GM23338 (cell line): Measurements from ENCODE around the gene HEATR1. TPM values are rescaled to one million over a fixed set of nuclear protein-coding genes. Genes with fewer than 3 reads are reported as not detected.

Experiments
- ATAC-seq: fragments of 200-7000 bp; cut with Tn5 transposase; 3 replicates; pipeline ENCODE4 v1.9.1; 2020
- DNase-seq: peaks from one replicate; pipeline ENCODE4 v3.0.0-alpha.2; 2015; ENCODE audit warnings: low spot score
- H2AFZ ChIP-seq: fragments of 200-600 bp; sonication (generic); 2 replicates; pipeline ENCODE4 v1.8.0; 2016; ENCODE audit warnings: antibody characterized with exemption, mild to moderate bottlenecking, moderate library complexity
- H3F3A ChIP-seq: fragments of 200-600 bp; sonication (generic); replicated peaks from 2 replicates; pipeline ENCODE4 v1.8.0; 2017; ENCODE audit warnings: antibody characterized with exemption, mixed run types, low read depth
- H3K27ac ChIP-seq: fragments of 200-600 bp; sonication (generic); 2 replicates; pipeline ENCODE4 v1.6.1; 2016; ENCODE audit warnings: low read depth
- H3K27me3 ChIP-seq: fragments of 200-600 bp; sonication (generic); 2 replicates; pipeline ENCODE4 v1.8.0; 2016; ENCODE audit warnings: mild to moderate bottlenecking, mixed run types, moderate library complexity; ENCODE audit not compliant: insufficient read depth
- H3K36me3 ChIP-seq: fragments of 200-600 bp; sonication (generic); 2 replicates; pipeline ENCODE4 v1.8.0; 2016; ENCODE audit warnings: mild to moderate bottlenecking; ENCODE audit not compliant: insufficient read depth
- H3K4me1 ChIP-seq: fragments of 200-600 bp; sonication (generic); 2 replicates; pipeline ENCODE4 v1.8.0; 2016; ENCODE audit warnings: mild to moderate bottlenecking, moderate library complexity; ENCODE audit not compliant: insufficient read depth
- H3K4me2 ChIP-seq: fragments of 200-600 bp; sonication (generic); 2 replicates; pipeline ENCODE4 v1.7.1; 2017; ENCODE audit warnings: mixed run types
- H3K4me3 ChIP-seq: fragments of 200-600 bp; sonication (generic); 2 replicates; pipeline ENCODE4 v1.6.1; 2016; ENCODE audit warnings: mixed run types
- H3K79me2 ChIP-seq: fragments of 200-600 bp; sonication (generic); replicated peaks from 2 replicates; pipeline ENCODE4 v1.8.0; 2017; ENCODE audit warnings: mild to moderate bottlenecking; ENCODE audit not compliant: insufficient read depth
- H3K9me2 ChIP-seq: fragments of 200-600 bp; sonication (generic); 2 replicates; pipeline ENCODE4 v1.8.0; 2017; ENCODE audit not compliant: insufficient read depth
- H4K20me1 ChIP-seq: fragments of 200-600 bp; sonication (generic); replicated peaks from 2 replicates; pipeline ENCODE4 v1.8.0; 2017; ENCODE audit warnings: mild to moderate bottlenecking; ENCODE audit not compliant: insufficient read depth
- H3K27ac Mint-ChIP-seq: 2 replicates; pipeline ENCODE4 v1.8.0; 2020; ENCODE audit warnings: inconsistent platforms, mild to moderate bottlenecking, moderate library complexity, mixed read lengths
- H3K27me3 Mint-ChIP-seq: 3 replicates; pipeline ENCODE4 v1.8.0; 2022; ENCODE audit warnings: low read depth, mild to moderate bottlenecking, moderate library complexity, mixed read lengths, inconsistent platforms; ENCODE audit not compliant: insufficient read depth, poor library complexity
- H3K36me3 Mint-ChIP-seq: 3 replicates; pipeline ENCODE4 v1.8.0; 2021; ENCODE audit warnings: low read depth, mild to moderate bottlenecking, inconsistent platforms, moderate library complexity, mixed read lengths
- H3K4me1 Mint-ChIP-seq: 3 replicates; pipeline ENCODE4 v1.8.0; 2020; ENCODE audit warnings: mild to moderate bottlenecking, inconsistent platforms, mixed read lengths
- H3K4me3 Mint-ChIP-seq: 3 replicates; pipeline ENCODE4 v1.8.0; 2021; ENCODE audit warnings: moderate library complexity, mild to moderate bottlenecking, inconsistent platforms, mixed read lengths
- H3K9me3 Mint-ChIP-seq: 3 replicates; pipeline ENCODE4 v1.8.0; 2020; ENCODE audit warnings: moderate library complexity, mild to moderate bottlenecking, inconsistent platforms, mixed read lengths
- CTCF ChIP-seq, 2 experiments: fragments of 200-600 bp in 1 of 2; sonication (generic) in 1 of 2; conservative IDR thresholded peaks; 2 replicates each; pipeline versions ENCODE4 v1.5.1 to v1.6.1; 2016 to 2017; ENCODE audit warnings: antibody characterized with exemption in 2 of 2, low read depth in 2 of 2, mild to moderate bottlenecking in 2 of 2, moderate library complexity in 1 of 2
- EZH2phosphoT487 ChIP-seq: fragments of 200-600 bp; sonication (generic); IDR thresholded peaks from one replicate; pipeline ENCODE4 v1.8.1; 2018; ENCODE audit warnings: antibody characterized with exemption; ENCODE audit not compliant: unreplicated experiment
- JUNB ChIP-seq: IDR thresholded peaks from one replicate; pipeline ENCODE4 v1.6.1; 2016; ENCODE audit warnings: antibody characterized with exemption; ENCODE audit not compliant: unreplicated experiment
- REST ChIP-seq: IDR thresholded peaks from one replicate; pipeline ENCODE4 v1.6.1; 2018; ENCODE audit warnings: antibody characterized with exemption; ENCODE audit not compliant: unreplicated experiment
- STAT1 ChIP-seq: IDR thresholded peaks from one replicate; pipeline ENCODE4 v1.6.1; 2016; ENCODE audit warnings: antibody characterized with exemption; ENCODE audit not compliant: unreplicated experiment
- ZNF331 ChIP-seq: fragments of 250-450 bp; sonication (Bioruptor Pico); IDR thresholded peaks from 2 replicates; pipeline ENCODE4 v1.5.0; 2020; ENCODE audit warnings: low read depth, mild to moderate bottlenecking, moderate library complexity
- ZNF462 ChIP-seq: fragments of 250-450 bp; sonication (Bioruptor Pico); IDR thresholded peaks from 2 replicates; pipeline ENCODE4 v1.5.0; 2020; ENCODE audit warnings: mild to moderate bottlenecking, moderate library complexity
- polyA plus RNA-seq: library from polyadenylated mRNA; unstranded; fragments of >200 nt; fragmentation: Nextera tagmentation; extraction: Ambion mirVana; gene quantifications from 2 replicates; pipeline ENCODE4 v1.2.1, GENCODE V29; 2016
- total RNA-seq: library from RNA; depleted of rRNA; stranded (reverse); fragments of >200 nt; shearing (Covaris generic); gene quantifications from 2 replicates; pipeline ENCODE4 v1.2.3, GENCODE V29; 2014

HEATR1 gene
- total and polyA plus RNA-seq, 2 experiments from 2014 or later = 17.2 to 81.1 TPM

GRCh38 chr1:236560213-236560771 lies 44.0 kb downstream of the HEATR1 start:
- no peaks in the 10 kb centered on the region for H3K79me2 ChIP-seq
- Mint-ChIP-seq H3K27me3 (no peaks in the 10 kb centered on the region), H3K4me3 (no peak overlapping the region), H3K36me3 (peaks cover 78% of the 10 kb centered on the region), H3K27ac (no peak overlapping the region), H3K9me3 (no peaks in the 10 kb centered on the region), H3K4me1 (no peaks in the 10 kb centered on the region)
- H3K36me3 ChIP-seq = peaks cover 65% of the 10 kb centered on the region
- no peak overlapping the region for H3K27ac ChIP-seq
- H3K27me3 ChIP-seq = no peaks in the 10 kb centered on the region
- H3K4me1 ChIP-seq = no peaks in the 10 kb centered on the region
- H3K4me2 ChIP-seq = no peak overlapping the region
- H3F3A ChIP-seq = no peaks in the 10 kb centered on the region
- ATAC-seq = no peak; the same call in 2 of the 3 replicates
- no peak overlapping the region for H3K4me3 ChIP-seq
- no peak for TF ChIP-seq EZH2phosphoT487
- TF ChIP-seq STAT1 = no peak
- TF ChIP-seq ZNF462 (CRISPR knock-in tag) = no peak
- TF ChIP-seq JUNB = no peak
- TF ChIP-seq CTCF (conservative IDR thresholded peaks at IDR 0.05; ENCODE audit: low read depth in 2 of 2) = peak; percentile 32 to 40
- no peak for TF ChIP-seq REST
- TF ChIP-seq ZNF331 (CRISPR knock-in tag) = no peak
- H4K20me1 ChIP-seq = peaks cover 6% of the 10 kb centered on the region; the same call in 1 of the 2 replicates
- no peak overlapping the region for H2AFZ ChIP-seq
- no peaks in the 10 kb centered on the region for H3K9me2 ChIP-seq
- peak; percentile 10 for DNase-seq
